ENCODE measurements around the gene TBC1D17. TPM values are rescaled to one million over a fixed set of nuclear protein-coding genes. Genes with fewer than 3 reads are reported as not detected.

The TBC1D17 gene
- total RNA-seq, 4 donors from 2014 or later: 56.4 to 93.4 (median 59.8) TPM

DNA sequence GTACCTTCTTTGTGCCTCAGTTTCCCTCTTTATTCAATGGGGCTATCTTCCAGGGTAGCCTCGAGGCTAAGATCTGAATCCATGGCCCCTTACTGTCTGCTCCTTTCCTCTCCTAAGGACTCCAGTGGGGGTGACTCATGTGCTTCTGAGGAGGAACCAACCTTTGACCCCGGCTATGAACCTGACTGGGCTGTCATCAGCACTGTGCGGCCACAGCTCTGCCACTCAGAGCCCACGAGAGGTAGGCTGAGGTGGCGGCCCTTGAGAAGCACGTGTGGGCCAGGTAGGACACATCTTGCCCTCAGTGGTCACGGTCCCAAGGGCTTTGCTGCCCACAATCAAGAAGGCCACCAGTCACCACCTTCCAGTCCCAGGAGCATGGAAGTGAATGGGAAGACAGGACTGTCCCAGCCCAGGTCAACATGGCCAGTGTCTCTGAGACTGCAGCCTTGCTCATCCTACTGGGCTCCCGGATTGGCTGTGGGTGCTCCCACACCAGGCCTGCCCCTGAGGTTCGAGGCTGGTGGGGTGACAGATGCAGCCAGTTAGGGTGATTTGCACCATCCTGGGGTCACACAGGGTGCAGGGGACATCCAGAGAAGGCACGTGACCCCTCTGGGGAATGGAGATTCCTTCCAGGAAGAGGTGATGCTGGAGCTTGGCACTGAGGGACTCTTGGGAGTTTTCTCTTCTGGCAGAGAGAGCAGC lies 2.8 kb downstream of the TBC1D17 start:
- TF ChIP-seq, protein P1, sequence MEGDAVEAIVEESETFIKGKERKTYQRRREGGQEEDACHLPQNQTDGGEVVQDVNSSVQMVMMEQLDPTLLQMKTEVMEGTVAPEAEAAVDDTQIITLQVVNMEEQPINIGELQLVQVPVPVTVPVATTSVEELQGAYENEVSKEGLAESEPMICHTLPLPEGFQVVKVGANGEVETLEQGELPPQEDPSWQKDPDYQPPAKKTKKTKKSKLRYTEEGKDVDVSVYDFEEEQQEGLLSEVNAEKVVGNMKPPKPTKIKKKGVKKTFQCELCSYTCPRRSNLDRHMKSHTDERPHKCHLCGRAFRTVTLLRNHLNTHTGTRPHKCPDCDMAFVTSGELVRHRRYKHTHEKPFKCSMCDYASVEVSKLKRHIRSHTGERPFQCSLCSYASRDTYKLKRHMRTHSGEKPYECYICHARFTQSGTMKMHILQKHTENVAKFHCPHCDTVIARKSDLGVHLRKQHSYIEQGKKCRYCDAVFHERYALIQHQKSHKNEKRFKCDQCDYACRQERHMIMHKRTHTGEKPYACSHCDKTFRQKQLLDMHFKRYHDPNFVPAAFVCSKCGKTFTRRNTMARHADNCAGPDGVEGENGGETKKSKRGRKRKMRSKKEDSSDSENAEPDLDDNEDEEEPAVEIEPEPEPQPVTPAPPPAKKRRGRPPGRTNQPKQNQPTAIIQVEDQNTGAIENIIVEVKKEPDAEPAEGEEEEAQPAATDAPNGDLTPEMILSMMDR (IDR thresholded peaks at IDR 0.05): no peak
- no peak for TF ChIP-seq POLR2A (IDR thresholded peaks at IDR 0.05)
- no peak overlapping the region for H3K4me3 ChIP-seq (ENCODE audit: low read depth, poor library complexity, severe bottlenecking)
- 93 to 94% methylated on average over 10 of the region's 10 CpGs for WGBS, 2 donors
- intact Hi-C loops (cut with DNase I; ENCODE audit: low total_unique reads): no loop called here
- DNase-seq (ENCODE audit: low spot score in 2 of 2): no peak

GRCh38 chr19:49881186-49881585 lies 3.7 kb downstream of the TBC1D17 start:
- intact Hi-C loops (cut with DNase I; ENCODE audit: low total_unique reads): no loop called here
- TF ChIP-seq, protein P1 (IDR thresholded peaks at IDR 0.05): no peak
- no peak for TF ChIP-seq POLR2A (IDR thresholded peaks at IDR 0.05)
- DNase-seq (ENCODE audit: low spot score in 2 of 2): no peak
- H3K4me3 ChIP-seq (ENCODE audit: low read depth, poor library complexity, severe bottlenecking): no peak overlapping the region
- 92 to 98% methylated on average over 17 of the region's 17 CpGs for WGBS, 2 donors

- DNase-seq (ENCODE audit: low spot score in 2 of 2): no peak
- H3K4me3 ChIP-seq (ENCODE audit: low read depth, poor library complexity, severe bottlenecking): no peak overlapping the region
- no peak for TF ChIP-seq POLR2A (IDR thresholded peaks at IDR 0.05)
- TF ChIP-seq, protein P1 (IDR thresholded peaks at IDR 0.05): no peak
- intact Hi-C loops (cut with DNase I; ENCODE audit: low total_unique reads): no loop called here
- WGBS, 2 donors: 90% methylated on average over 27 to 31 of the region's 31 CpGs
Measured at GRCh38 chr19:49881672-49882394, 4.3 kb downstream of the TBC1D17 start.

- H3K4me3 ChIP-seq (ENCODE audit: low read depth, poor library complexity, severe bottlenecking): no peak overlapping the region
- intact Hi-C loops (cut with DNase I; ENCODE audit: low total_unique reads): no loop called here
- WGBS, 2 donors: 100% methylated on average over 3 to 10 of the region's 14 CpGs
- TF ChIP-seq POLR2A (IDR thresholded peaks at IDR 0.05): no peak
- TF ChIP-seq, protein P1 (IDR thresholded peaks at IDR 0.05): no peak
- no peak for DNase-seq (ENCODE audit: low spot score in 2 of 2)
Measured at GRCh38 chr19:49882643-49883042, 5.1 kb downstream of the TBC1D17 start.

GRCh38 chr19:49883094-49883493 lies 5.6 kb downstream of the TBC1D17 start:
- no peak for TF ChIP-seq POLR2A (IDR thresholded peaks at IDR 0.05)
- TF ChIP-seq, protein P1 (IDR thresholded peaks at IDR 0.05): no peak
- intact Hi-C loops (cut with DNase I; ENCODE audit: low total_unique reads): no loop called here
- 97 to 100% methylated on average over 5 of the region's 5 CpGs for WGBS, 2 donors
- H3K4me3 ChIP-seq (ENCODE audit: low read depth, poor library complexity, severe bottlenecking): no peak overlapping the region
- no peak for DNase-seq (ENCODE audit: low spot score in 2 of 2)
